Activated T-helper 1 cell treated with anti-CD3 and anti-CD28 coated beads, Interleukin-2, amount 50 U/mL, for 16 hours (primary cell): ENCODE results near the gene KRT38.
"Not testable (repeated sequence)": the region's sequence is repeated elsewhere in the genome, so short reads cannot be mapped to it uniquely, and the experiment has no call there.

ENCODE experiments used
- DNase-seq, 2 donors: peaks; one replicate each; pipeline ENCODE4 v3.0.0-alpha.2; 2020; ENCODE audit warnings: low read depth in 1 of 2, low spot score in 1 of 2

Gene KRT38

DNA sequence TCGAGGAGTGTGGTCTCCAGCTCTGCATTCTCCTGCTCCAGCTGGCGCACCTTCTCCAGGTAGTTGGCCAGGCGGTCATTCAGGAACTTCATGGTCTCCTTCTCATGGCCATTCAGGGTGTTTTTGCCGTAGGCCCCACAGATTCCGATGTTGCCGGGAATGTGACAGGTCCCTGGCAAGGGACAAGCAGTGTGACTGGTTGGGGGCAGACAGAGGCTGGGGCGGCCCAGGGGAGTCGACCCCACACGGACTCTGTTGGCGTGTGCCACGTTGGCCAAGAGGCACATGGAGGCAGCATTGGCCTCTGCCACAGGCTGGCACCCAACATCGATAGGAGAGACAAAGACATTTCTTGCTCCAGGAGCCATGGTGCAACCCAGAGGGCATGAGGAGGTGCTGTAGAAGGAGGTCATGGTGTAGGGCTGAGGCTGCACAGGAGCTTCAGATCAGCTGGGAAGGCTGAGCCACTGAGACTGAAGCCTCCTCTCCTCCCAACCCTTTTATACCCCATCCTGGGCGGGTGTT, 16.6 kb downstream of the KRT38 start, which contains the start of gene KRT37:
Gene KRT37 (minus strand): TSS at position 475 of the 525 bp plus-strand sequence. CDS start 62 bp downstream, at position 413.
- no peak for DNase-seq

GRCh38 chr17:41422586-41422985, 18.2 kb downstream of the KRT38 start:
- not testable (repeated sequence) for DNase-seq

- no peak for DNase-seq
Measured at GRCh38 chr17:41421617-41422016, 19.2 kb downstream of the KRT38 start.

GRCh38 chr17:41421116-41421515, 19.7 kb downstream of the KRT38 start:
- no peak for DNase-seq

GRCh38 chr17:41420134-41420533, 20.6 kb downstream of the KRT38 start:
- no peak for DNase-seq

- no peak for DNase-seq
Measured at GRCh38 chr17:41419716-41420115, 21.1 kb downstream of the KRT38 start.

DNA sequence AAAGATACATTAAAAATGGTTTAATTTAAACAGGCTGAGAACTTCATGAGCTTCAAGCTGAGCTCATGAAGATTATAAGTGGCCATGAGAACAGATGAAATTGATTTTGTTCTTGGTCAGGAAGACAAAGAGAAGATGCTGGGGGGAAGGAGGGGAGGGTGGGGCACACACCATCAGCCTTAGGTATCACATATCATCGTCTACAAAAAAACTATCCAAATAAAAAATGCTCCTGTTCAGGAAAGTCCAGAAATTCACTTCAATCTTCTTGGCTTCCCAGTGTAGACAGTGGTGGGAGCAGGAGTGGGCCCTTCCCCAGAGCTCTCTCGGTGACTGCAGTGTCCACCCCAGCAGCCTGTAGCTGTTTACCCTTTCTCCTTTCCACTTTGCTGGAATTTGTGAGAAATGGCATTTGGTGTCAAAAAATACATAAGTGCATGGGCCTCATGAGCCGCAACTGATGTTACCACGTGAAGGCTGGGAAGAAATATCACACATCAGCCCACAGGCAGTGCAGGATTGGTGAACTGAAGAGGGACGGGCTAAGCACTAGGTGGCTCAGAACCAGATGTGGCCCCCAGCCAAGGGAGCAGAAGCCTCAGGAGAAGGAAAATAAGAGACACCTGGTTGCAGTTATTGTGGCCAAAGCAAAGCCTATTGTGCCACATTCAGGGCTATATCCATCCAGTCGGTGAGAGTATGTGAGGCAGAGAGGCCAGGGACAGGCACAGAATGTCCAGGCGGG, 22.5 kb downstream of the KRT38 start:
- no peak for DNase-seq

DNA sequence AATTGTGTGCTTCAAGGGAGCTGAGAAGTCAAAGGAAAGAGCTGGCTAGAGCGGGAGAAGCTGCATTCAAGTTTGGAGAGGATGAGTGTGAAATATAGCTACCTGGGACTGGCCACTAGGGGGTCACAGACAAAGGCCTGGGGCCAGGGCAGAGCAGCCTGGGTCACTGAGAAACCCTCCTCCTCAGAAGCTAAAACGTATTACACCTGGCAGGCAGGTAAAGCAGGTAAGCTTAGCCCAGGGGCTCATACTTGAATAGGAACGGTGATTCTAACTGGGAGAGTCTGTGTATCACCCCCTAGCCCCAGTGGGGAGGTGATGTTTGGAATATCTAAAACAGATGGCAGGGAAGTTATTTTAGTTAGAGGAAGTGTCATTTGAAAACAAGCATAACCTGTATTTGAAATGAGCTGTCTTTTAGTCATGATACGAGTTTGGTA, 23.2 kb downstream of the KRT38 start:
- no peak for DNase-seq

DNA sequence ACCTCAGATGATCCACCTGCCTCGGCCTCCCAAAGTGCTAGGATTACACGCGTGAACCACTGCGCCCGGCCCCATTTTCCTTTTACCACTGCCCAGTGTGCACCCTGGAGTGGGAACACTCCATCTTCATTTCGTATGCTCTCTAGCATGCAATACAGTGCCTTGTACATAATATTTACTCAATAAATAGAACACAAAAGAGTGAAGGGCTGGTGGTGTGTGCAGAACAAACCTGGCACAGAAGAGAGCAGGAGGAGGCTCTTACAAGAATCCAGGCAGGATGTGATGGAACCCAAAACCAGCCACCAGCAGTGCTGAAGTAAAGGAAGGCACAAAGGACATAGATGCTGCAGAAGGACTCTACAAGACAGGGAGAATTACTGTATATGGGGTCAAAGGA, 23.7 kb downstream of the KRT38 start:
- no peak for DNase-seq

DNA sequence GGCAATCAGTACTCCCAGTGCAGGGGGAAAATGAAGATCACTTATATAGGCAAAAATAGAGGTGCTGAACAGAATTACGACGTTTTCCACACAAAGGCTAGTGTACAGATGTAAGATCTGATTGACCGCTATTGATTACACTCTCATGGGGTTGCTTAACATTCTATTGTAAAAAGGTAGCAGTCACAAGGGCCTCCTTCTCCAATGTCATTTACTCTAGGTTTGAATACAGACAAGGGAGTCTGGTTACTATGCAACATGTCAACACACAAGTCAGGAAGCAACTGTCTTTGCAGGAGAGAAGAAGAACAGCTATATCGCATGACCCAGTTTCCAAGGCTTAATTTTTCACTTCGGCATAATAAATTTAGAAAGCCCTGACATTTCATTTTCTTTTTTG, 24.3 kb downstream of the KRT38 start:
- DNase-seq, result no peak

DNA sequence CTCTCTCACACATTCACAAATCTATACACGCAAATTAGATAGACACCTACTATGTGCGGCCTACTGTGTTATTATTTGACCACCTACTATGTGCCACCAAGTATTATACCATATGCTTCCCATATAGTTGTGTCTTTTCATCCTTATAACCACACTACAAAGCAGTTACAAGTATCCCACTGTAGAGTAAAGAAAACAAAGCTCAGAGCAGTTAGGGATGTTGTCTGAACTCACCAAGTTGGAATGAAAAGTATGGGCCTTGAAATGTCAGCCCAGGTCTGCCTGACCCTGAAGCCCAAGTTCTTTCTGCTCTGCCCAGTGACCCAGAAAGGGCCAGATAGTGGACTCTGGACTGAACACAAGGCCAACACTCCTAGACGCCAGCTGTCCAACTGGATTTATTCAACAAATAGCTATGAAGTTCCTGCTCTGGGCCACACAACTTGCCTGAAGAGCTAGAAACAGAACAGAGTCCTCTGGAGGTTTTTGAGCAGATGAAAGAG, 24.9 kb downstream of the KRT38 start:
- DNase-seq, result no peak

GRCh38 chr17:41415411-41415810, 25.4 kb downstream of the KRT38 start:
- DNase-seq, result no peak

GRCh38 chr17:41413982-41414381, 26.8 kb downstream of the KRT38 start:
- no peak for DNase-seq

GRCh38 chr17:41413353-41413957, 27.3 kb downstream of the KRT38 start:
- no peak for DNase-seq

DNA sequence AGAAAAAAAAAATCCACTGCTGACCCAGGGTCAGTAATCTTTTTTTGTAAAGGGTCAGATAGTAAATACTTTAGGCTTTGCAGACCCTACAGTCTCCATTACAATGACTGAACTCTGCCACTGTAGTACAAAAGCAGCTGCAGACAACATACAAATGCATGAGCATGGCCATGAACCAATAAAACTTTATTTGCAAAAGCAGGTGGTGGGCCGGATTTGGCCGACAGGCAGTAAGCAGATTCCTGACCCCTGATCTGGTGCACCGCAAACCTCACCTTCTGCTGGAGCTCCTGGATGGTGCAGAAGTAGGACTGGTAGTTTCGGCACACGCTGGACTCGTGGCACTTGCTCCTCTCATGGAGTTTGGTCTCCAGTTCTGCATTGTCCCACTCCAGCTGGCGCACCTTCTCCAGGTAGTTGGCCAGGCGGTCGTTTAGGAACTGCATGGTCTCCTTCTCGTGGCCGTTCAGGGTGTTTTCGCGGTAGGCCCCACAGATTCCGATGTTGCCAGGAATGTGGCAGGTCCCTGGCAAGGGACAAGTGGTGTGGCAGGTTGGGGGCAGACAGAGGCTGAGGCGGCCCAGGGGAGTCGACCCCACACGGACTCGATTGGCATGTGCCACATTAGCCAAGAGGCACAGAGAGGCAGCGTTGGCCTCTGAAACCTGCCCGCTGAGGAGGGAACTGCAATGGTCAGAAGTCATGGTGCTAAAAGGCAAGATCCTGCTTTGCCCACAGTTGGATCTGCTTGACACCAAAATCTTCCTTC, 29.5 kb downstream of the KRT38 start:
- no peak for DNase-seq

- no peak for DNase-seq
Measured at GRCh38 chr17:41407226-41407625, 33.6 kb downstream of the KRT38 start.

- DNase-seq, result no peak
Measured at GRCh38 chr17:41406205-41406604, 34.6 kb downstream of the KRT38 start.

- DNase-seq, result peak in 1 of 2 donors; percentile 12
Measured at GRCh38 chr17:41404024-41404671, 36.6 kb downstream of the KRT38 start.

- DNase-seq, result no peak
Measured at GRCh38 chr17:41403404-41404023, 37.3 kb downstream of the KRT38 start.

GRCh38 chr17:41402161-41402560, 38.6 kb downstream of the KRT38 start:
- no peak for DNase-seq
